Activated CD4-positive, alpha-beta T cell treated with anti-CD3 and anti-CD28 coated beads, Interleukin-2, amount 10 ng/mL, durations not matched to agents 7 days and 5 days (primary cell): ENCODE data around the gene BRD3OS. TPM values are rescaled to one million over a fixed set of nuclear protein-coding genes. Genes with fewer than 3 reads are reported as not detected.

Source experiments
- CTCF ChIA-PET: fragments of 350-600 bp; sonication (Branson Sonifier 250); formaldehyde crosslinking; loops from one replicate; lab custom pipeline; 2021; ENCODE audit warnings: antibody characterized with exemption; lab: Charles Lee
- POLR2A ChIA-PET: fragments of 350-600 bp; sonication (Branson Sonifier 250); formaldehyde crosslinking; loops from one replicate; lab custom pipeline; 2021; ENCODE audit warnings: antibody characterized with exemption; lab: Charles Lee
- DNase-seq: peaks from one replicate; pipeline ENCODE4 v3.0.0-alpha.2; 2020
- H3K27ac Mint-ChIP-seq: one replicate; pipeline ENCODE4 v1.8.0; 2021; ENCODE audit warnings: mild to moderate bottlenecking, moderate library complexity, mixed read lengths
- H3K27me3 Mint-ChIP-seq: one replicate; pipeline ENCODE4 v1.8.0; 2021; ENCODE audit warnings: mixed read lengths
- H3K36me3 Mint-ChIP-seq: one replicate; pipeline ENCODE4 v1.8.0; 2021; ENCODE audit warnings: low read depth, mixed read lengths
- H3K4me1 Mint-ChIP-seq: one replicate; pipeline ENCODE4 v1.8.0; 2021; ENCODE audit warnings: mixed read lengths
- H3K4me3 Mint-ChIP-seq: one replicate; pipeline ENCODE4 v1.8.0; 2021; ENCODE audit warnings: mild to moderate bottlenecking, moderate library complexity, mixed read lengths
- H3K9me3 Mint-ChIP-seq: one replicate; pipeline ENCODE4 v1.8.0; 2021; ENCODE audit warnings: mixed read lengths
- total RNA-seq, 2 experiments: library from RNA; stranded (reverse); gene quantifications; one replicate each; pipeline ENCODE4 v1.2.3, GENCODE V29; 2021

The BRD3OS gene
- total RNA-seq, 2 experiments from 2014 or later, result 11.1 to 12.9 TPM

DNA sequence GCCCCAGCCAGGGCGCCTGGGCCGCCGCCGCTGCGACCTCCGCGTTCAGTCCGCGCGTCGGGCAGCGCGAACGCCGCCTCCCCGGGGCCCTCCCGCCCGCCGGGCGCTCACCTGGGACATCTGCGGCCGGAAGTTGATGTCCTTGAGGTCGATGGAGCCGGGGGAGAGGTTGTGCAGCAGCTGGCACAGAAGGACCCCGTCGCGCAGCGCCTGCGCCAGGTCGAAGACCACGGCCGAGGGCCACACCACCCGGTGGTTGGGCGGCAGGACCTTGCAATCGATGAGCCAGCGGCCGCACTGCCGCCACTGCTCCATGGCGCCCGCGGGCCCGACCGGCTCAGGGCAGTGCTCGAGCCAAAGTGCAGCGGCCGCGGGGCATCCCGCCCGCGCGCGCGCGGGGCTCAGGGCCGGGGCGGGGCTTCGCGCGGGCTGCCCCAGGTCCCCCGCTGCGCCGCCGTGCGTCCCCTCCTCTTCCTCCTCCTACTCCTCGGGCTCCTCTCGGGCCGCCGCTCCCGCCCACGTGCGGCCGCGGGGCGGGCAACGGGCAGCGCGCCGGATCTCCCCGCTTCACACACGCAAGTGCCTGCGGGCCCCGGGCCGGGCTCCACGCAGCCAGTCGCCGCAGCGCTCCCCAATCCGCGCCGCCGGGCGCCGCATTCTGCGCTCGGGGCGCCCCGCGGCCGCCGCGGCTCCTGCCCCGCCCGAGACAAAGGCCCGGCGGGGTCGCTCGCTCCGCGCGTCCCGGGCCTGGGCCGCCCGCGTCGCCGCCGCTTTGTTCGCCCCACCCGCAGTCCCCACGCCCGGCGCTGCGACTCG, 33.1 kb upstream of the BRD3OS start, which contains the start of gene VAV2:
Gene VAV2, minus strand, starts transcription at position 361 of the 816 bp plus-strand sequence. Its CDS starts 46 bp downstream, at position 315.
- peak within 1 kb of the TSS; percentile 65 for H3K4me3 Mint-ChIP-seq
- ChIA-PET POLR2A (no interaction called here), CTCF (no interaction called here)
- H3K36me3 Mint-ChIP-seq, result no peaks in the 10 kb centered on the region
- H3K27me3 Mint-ChIP-seq, result peaks cover 17% of the 10 kb centered on the region
- H3K9me3 Mint-ChIP-seq, result no peaks in the 10 kb centered on the region
- peak; percentile 38 for DNase-seq
- H3K4me1 Mint-ChIP-seq, result peaks cover 2% of the 10 kb centered on the region
- peak within 1 kb of the TSS; percentile 54 for H3K27ac Mint-ChIP-seq

GRCh38 chr9:133992780-133993634, 32.3 kb upstream of the BRD3OS start:
- H3K27me3 Mint-ChIP-seq, result peaks cover 17% of the 10 kb centered on the region
- CTCF ChIA-PET, result interaction anchor here (0.9 to 3.9 kb wide), 5 partner anchors 12 to 211 kb away, joined by 3 to 30 read pairs (median 4); no protein-coding TSS in a partner anchor
- H3K9me3 Mint-ChIP-seq, result no peaks in the 10 kb centered on the region
- peak overlapping the region; percentile 71 for H3K27ac Mint-ChIP-seq
- POLR2A ChIA-PET, result no interaction called here
- peaks cover 2% of the 10 kb centered on the region for H3K4me1 Mint-ChIP-seq
- no peaks in the 10 kb centered on the region for H3K36me3 Mint-ChIP-seq
- DNase-seq, result peak; percentile 70
- H3K4me3 Mint-ChIP-seq, result peak overlapping the region; percentile 65

- peak overlapping the region; percentile 65 for H3K4me3 Mint-ChIP-seq
- no peak for DNase-seq
- H3K4me1 Mint-ChIP-seq, result peaks cover 2% of the 10 kb centered on the region
- H3K36me3 Mint-ChIP-seq, result no peaks in the 10 kb centered on the region
- H3K27ac Mint-ChIP-seq, result peak overlapping the region; percentile 71
- H3K27me3 Mint-ChIP-seq, result peaks cover 17% of the 10 kb centered on the region
- ChIA-PET CTCF (interaction anchor here (0.6 to 3.9 kb wide), 7 partner anchors 13 to 211 kb away, joined by 3 to 30 read pairs (median 4); no protein-coding TSS in a partner anchor), POLR2A (no interaction called here)
- H3K9me3 Mint-ChIP-seq, result no peaks in the 10 kb centered on the region
Observed at GRCh38 chr9:133993635-133994253, 31.5 kb upstream of the BRD3OS start.

DNA sequence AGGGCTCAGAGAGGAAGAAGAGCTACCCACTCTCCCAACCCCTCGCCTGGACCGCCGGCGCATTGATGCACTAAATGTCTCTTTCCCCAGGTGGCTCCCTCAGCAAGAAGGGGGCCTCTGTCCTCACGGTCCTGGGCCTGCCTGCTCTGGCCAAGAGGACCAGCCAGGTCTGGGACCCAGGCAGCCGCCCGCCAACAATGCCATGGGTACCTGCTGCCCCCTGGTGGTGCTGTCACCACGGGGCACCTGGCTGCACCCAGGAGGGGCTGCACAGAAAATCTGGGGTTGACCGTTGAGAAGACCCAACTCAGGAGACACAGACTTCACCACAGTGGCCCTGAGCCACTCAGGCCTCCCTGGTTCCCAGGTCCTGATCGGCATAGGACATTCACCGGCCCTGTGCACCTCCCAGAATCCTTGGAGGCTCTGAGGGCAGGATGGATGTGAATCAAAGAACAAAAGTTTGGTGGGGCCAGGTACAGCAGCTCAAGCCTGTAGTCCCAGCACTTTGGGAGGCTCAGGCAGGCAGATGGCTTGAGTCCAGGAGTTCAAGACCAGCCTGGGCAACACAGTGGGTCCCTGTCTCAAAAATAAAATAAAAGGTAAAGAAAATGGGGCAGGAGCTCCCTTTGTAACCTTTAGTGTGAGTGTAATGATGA, 30.8 kb upstream of the BRD3OS start:
- DNase-seq, result peak; percentile 76
- ChIA-PET POLR2A (no interaction called here), CTCF (interaction anchor here (0.6 to 3.9 kb wide), 9 partner anchors 14 to 212 kb away, joined by 3 to 30 read pairs (median 4); no protein-coding TSS in a partner anchor)
- no peaks in the 10 kb centered on the region for H3K36me3 Mint-ChIP-seq
- H3K4me1 Mint-ChIP-seq, result peaks cover 2% of the 10 kb centered on the region
- H3K9me3 Mint-ChIP-seq, result no peaks in the 10 kb centered on the region
- peaks cover 17% of the 10 kb centered on the region for H3K27me3 Mint-ChIP-seq
- H3K27ac Mint-ChIP-seq, result no peak overlapping the region
- H3K4me3 Mint-ChIP-seq, result peak overlapping the region; percentile 22

DNA sequence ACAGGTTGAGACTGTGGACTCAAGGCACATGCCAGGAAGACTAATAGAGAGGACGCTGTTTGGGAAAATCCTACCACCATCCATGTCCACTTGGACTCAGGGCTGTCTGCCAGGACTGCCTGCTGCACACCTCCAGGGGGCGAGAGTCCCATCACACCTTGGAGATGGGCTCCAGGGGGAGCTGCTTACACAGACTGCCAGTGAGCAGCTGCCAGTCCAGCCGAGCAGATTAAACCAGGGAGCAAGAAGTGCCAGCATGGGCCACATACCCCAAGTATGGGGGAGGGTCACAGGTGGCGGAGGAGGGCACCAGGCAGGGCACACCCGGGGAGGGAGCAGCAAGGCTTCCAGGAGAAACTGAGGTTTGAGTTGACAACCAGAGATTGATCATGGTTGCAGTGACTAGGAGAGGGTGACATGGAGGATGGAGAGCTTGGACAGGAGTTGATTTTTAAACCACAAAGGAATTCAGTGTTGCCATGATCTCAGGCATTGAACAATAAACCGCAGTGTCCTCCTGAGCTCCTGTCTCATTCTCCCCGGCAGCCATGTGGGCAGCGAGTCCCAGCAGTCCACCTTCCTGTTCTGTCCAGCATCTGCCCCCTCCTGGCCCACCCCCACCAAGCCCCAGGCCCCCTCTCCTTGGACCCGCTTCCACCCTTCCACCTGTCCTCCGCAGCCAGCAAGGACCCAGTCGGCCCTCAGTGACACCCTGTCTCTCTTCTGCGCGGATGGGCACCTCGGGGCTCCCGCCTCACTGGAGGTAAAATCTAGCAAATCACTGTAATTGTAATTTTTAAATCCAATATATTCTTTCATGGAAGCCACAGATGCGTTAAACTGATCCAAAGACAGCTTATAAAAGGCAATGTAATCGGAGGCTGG, 30.0 kb upstream of the BRD3OS start:
- Mint-ChIP-seq H3K4me3 (no peak overlapping the region), H3K9me3 (no peaks in the 10 kb centered on the region), H3K36me3 (no peaks in the 10 kb centered on the region), H3K27ac (no peak overlapping the region), H3K4me1 (peaks cover 2% of the 10 kb centered on the region), H3K27me3 (peaks cover 11% of the 10 kb centered on the region)
- DNase-seq, result no peak
- POLR2A ChIA-PET, result no interaction called here
- CTCF ChIA-PET, result interaction anchor here (0.8 to 3.9 kb wide), 5 partner anchors 15 to 213 kb away, joined by 3 to 30 read pairs (median 4); no protein-coding TSS in a partner anchor

GRCh38 chr9:133996531-133997520, 28.5 kb upstream of the BRD3OS start:
- Mint-ChIP-seq H3K36me3 (no peaks in the 10 kb centered on the region), H3K4me1 (no peaks in the 10 kb centered on the region), H3K9me3 (no peaks in the 10 kb centered on the region), H3K27ac (no peak overlapping the region), H3K4me3 (no peak overlapping the region), H3K27me3 (peaks cover 2% of the 10 kb centered on the region)
- CTCF ChIA-PET, result interaction anchor here (1.4 to 3.9 kb wide), 2 partner anchors 13 to 214 kb away, joined by 3 to 30 read pairs; no protein-coding TSS in a partner anchor
- POLR2A ChIA-PET, result no interaction called here
- DNase-seq, result no peak

- Mint-ChIP-seq H3K9me3 (no peaks in the 10 kb centered on the region), H3K36me3 (no peaks in the 10 kb centered on the region), H3K4me3 (no peak overlapping the region), H3K27ac (no peak overlapping the region), H3K4me1 (no peaks in the 10 kb centered on the region), H3K27me3 (peaks cover 2% of the 10 kb centered on the region)
- ChIA-PET CTCF (interaction anchor here (1.4 kb wide), 1 partner anchor 12 kb away, joined by 3 read pairs; no protein-coding TSS in a partner anchor), POLR2A (no interaction called here)
- no peak for DNase-seq
Observed at GRCh38 chr9:133997584-133997983, 27.7 kb upstream of the BRD3OS start.

GRCh38 chr9:133998915-133999595, 26.2 kb upstream of the BRD3OS start:
- H3K4me1 Mint-ChIP-seq, result no peaks in the 10 kb centered on the region
- peaks cover 2% of the 10 kb centered on the region for H3K27me3 Mint-ChIP-seq
- H3K27ac Mint-ChIP-seq, result no peak overlapping the region
- H3K9me3 Mint-ChIP-seq, result no peaks in the 10 kb centered on the region
- no peaks in the 10 kb centered on the region for H3K36me3 Mint-ChIP-seq
- CTCF ChIA-PET, result interaction anchor here (1.6 kb wide), 1 partner anchor 217 kb away, joined by 4 read pairs; no protein-coding TSS in a partner anchor
- DNase-seq, result no peak
- POLR2A ChIA-PET, result no interaction called here
- H3K4me3 Mint-ChIP-seq, result no peak overlapping the region

GRCh38 chr9:133999851-134000265, 25.4 kb upstream of the BRD3OS start:
- DNase-seq, result no peak
- POLR2A ChIA-PET, result no interaction called here
- Mint-ChIP-seq H3K4me3 (no peak overlapping the region), H3K27me3 (no peaks in the 10 kb centered on the region), H3K4me1 (no peaks in the 10 kb centered on the region), H3K36me3 (no peaks in the 10 kb centered on the region), H3K27ac (no peak overlapping the region), H3K9me3 (no peaks in the 10 kb centered on the region)
- CTCF ChIA-PET, result interaction anchor here (1.6 kb wide), 1 partner anchor 218 kb away, joined by 4 read pairs; no protein-coding TSS in a partner anchor

GRCh38 chr9:134002796-134003195, 22.5 kb upstream of the BRD3OS start:
- Mint-ChIP-seq H3K4me3 (no peak overlapping the region), H3K9me3 (no peaks in the 10 kb centered on the region)
- CTCF ChIA-PET, result no interaction called here

More at GRCh38 chr9:134002796-134003195, 22.5 kb upstream of the BRD3OS start:
- no peaks in the 10 kb centered on the region for H3K4me1 Mint-ChIP-seq
- POLR2A ChIA-PET, result no interaction called here
- H3K27me3 Mint-ChIP-seq, result no peaks in the 10 kb centered on the region
- H3K36me3 Mint-ChIP-seq, result no peaks in the 10 kb centered on the region
- DNase-seq, result no peak
- H3K27ac Mint-ChIP-seq, result no peak overlapping the region
